Stimulated activated naive B cell treated with anti-CD40 and anti-IgM and Interleukin-4, amounts not matched to agents 10 μg/mL and 1 μg/mL and 100 μg/mL, for 72 hours (primary cell): Measurements from ENCODE around the gene RNASE12.

ENCODE experiments used
- ATAC-seq, 2 donors: fragments of 150-1000 bp; cut with Tn5 transposase; replicated peaks; 2 replicates each; pipeline ENCODE4 v1.10.0; 2021; ENCODE audit warnings: moderate library complexity in 1 of 2
- DNase-seq: peaks from one replicate; pipeline ENCODE4 v3.0.0; 2021
- H3K27ac Mint-ChIP-seq: one replicate; pipeline ENCODE4 v1.8.0; 2022; ENCODE audit warnings: mild to moderate bottlenecking, mixed read lengths
- H3K27me3 Mint-ChIP-seq, 2 donors: one replicate each; pipeline ENCODE4 v1.8.0; 2022; ENCODE audit warnings: mixed read lengths in 2 of 2
- H3K36me3 Mint-ChIP-seq, 2 donors: one replicate each; pipeline ENCODE4 v1.8.0; 2022; ENCODE audit warnings: mixed read lengths in 2 of 2, mild to moderate bottlenecking in 1 of 2
- H3K4me1 Mint-ChIP-seq, 2 donors: one replicate each; pipeline ENCODE4 v1.8.0; 2022; ENCODE audit warnings: mixed read lengths in 2 of 2, mild to moderate bottlenecking in 1 of 2
- H3K4me3 Mint-ChIP-seq, 2 donors: one replicate each; pipeline ENCODE4 v1.8.0; 2022; ENCODE audit warnings: mild to moderate bottlenecking in 2 of 2, mixed read lengths in 2 of 2, moderate library complexity in 1 of 2
- H3K9me3 Mint-ChIP-seq, 2 donors: one replicate each; pipeline ENCODE4 v1.8.0; 2022; ENCODE audit warnings: mixed read lengths in 2 of 2, mild to moderate bottlenecking in 1 of 2

The RNASE12 gene

DNA sequence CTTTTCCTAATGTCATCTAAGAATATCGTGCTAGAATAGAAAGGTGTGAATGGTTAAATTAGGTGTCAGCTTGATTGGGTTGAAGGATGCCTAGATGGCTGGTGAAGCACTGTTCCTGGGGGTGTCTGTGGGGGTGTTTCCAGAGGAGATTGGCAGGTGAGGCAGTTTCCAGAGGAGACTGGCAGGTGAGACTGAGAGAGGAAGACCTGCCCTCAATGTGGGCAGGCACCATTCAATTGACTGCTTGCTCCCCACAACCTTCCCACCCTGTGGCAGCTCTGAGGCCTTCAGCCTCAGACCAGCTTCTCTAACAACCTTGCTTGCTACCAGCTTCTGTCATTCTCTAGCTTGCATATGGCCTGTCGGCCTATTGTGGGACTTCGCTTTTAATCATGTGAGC lies 39.6 kb downstream of the RNASE12 start:
- ATAC-seq = no peak

DNA sequence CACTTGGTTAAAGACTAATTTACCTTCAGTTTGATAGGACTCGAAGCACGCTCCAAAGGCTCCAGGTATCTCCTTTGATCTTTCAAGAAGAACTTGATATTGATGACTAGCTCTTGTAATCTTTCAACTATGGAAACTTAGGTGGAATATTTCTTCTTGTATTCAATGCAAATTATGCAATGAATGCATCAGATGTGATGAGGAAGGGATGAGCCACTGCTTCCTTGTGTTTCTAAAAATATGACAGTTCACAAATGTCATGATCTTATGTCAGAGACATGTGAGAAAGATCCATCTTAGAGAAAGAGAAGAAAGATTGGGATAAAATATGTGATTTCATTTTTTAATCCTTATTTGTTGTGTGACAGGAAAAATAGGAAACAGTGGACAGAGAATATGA lies 40.2 kb downstream of the RNASE12 start:
- ATAC-seq = no peak
- H3K36me3 Mint-ChIP-seq = no peaks in the 10 kb centered on the region
- H3K27me3 Mint-ChIP-seq = peaks cover 5 to 7% of the 10 kb centered on the region in 2 donors
- no peak overlapping the region for H3K27ac Mint-ChIP-seq
- no peak for DNase-seq
- H3K4me1 Mint-ChIP-seq = no peaks in the 10 kb centered on the region
- no peaks in the 10 kb centered on the region for H3K9me3 Mint-ChIP-seq
- H3K4me3 Mint-ChIP-seq = no peak overlapping the region

More for the DNA sequence above, 39.6 kb downstream of the RNASE12 start:
- Mint-ChIP-seq H3K36me3 (no peaks in the 10 kb centered on the region), H3K27ac (no peak overlapping the region), H3K9me3 (no peaks in the 10 kb centered on the region), H3K4me3 (no peak overlapping the region), H3K4me1 (no peaks in the 10 kb centered on the region), H3K27me3 (peaks cover 5% of the 10 kb centered on the region in 2 donors)
- DNase-seq = no peak

DNA sequence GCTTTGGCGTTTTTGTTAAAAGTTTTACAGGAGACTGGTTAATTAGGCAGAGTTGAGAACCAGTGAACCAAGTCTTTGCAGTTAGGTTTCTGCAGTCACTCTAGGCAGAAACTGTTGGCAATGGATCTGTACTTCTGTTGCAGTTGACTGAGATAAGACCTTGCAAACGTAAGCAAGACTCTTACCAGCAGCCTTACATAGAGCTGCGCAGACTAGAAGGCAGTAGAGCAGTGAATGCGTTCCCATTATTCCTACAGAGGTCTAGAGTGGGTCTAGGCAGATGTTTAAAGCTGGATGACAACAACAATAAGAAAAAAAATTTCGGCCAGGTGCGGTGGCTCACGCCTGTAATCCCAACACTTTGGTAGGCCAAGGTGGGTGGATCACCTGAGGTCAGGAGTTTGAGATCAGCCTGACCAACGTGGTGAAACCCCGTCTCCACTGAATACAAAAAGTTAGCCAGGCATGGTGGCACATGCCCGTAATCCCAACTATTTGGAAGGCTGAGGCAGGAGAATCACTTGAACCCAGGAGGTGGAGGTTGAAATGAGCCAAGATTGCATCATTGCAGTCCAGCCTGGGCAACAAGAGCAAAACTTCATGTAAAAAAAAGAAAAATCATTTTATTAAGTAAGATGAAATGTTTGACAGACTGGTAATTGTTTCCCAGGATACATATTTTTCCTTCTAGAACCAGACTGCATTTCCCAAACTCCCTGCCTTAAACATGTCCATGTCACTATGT lies 42.6 kb downstream of the RNASE12 start:
- H3K27me3 Mint-ChIP-seq = peaks cover 26 to 30% of the 10 kb centered on the region in 2 donors
- H3K4me3 Mint-ChIP-seq = no peak overlapping the region
- ATAC-seq (no peak), DNase-seq (no peak)
- H3K9me3 Mint-ChIP-seq = no peaks in the 10 kb centered on the region
- no peak overlapping the region for H3K27ac Mint-ChIP-seq
- no peaks in the 10 kb centered on the region for H3K36me3 Mint-ChIP-seq
- no peaks in the 10 kb centered on the region for H3K4me1 Mint-ChIP-seq

DNA sequence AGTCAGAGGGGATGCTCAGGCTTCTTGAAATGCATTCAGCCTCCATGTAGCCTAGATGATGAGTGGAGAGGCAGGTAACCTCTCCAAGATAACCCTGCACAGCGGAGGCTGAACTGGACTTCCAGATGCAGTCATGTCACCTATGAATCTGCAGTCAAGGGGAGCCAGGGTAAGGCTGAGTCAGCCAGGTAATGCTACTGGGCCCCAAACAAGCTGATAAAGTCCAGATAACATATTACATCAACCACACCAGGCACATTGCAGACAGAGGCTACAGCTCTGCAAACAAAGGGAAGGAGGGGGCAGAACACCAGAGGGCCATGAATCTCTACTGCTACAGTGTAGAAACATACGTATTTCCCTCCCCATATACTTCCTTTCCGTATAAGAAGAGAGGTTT lies 44.3 kb downstream of the RNASE12 start:
- Mint-ChIP-seq H3K36me3 (no peaks in the 10 kb centered on the region), H3K9me3 (no peaks in the 10 kb centered on the region), H3K4me3 (no peak overlapping the region), H3K27me3 (peaks cover 28 to 32% of the 10 kb centered on the region in 2 donors), H3K4me1 (no peaks in the 10 kb centered on the region), H3K27ac (no peak overlapping the region)
- no peak for ATAC-seq
- DNase-seq = no peak
